Measurements from ENCODE around the gene ESR1. TPM values are rescaled to one million over a fixed set of nuclear protein-coding genes. Genes with fewer than 3 reads are reported as not detected.

The ESR1 gene
- total RNA-seq, 1 experiment from 2014 or later: 0.98 TPM

DNA sequence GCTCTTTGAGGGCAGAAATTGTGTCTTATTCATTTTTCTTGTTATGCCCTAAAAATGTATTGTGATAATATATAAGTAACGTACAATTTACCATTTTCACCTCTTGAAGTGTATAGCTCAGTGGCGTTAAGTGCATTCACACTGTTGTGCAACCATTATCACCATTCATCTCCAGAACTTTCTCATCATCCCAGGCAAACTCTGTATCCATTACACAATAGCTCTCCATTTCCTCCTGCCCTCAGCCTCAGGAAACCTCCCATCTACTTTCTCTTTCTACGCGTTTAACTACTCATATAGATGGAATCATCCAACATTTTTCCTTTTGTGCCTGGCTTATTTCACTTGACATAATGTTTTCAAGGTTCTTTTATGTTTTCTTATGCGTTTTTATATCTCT lies 184.6 kb downstream of the ESR1 start:
- Mint-ChIP-seq H3K9me3 (no peaks in the 10 kb centered on the region), H3K4me3 (no peak overlapping the region), H3K4me1 (peaks cover 8% of the 10 kb centered on the region), H3K27ac (no peak overlapping the region), H3K36me3 (no peaks in the 10 kb centered on the region), H3K27me3 (ENCODE audit: low read depth) (no peaks in the 10 kb centered on the region)
- CTCF ChIA-PET: no interaction called here
- no peak for DNase-seq (ENCODE audit: low spot score)
- TF ChIP-seq, protein P1, sequence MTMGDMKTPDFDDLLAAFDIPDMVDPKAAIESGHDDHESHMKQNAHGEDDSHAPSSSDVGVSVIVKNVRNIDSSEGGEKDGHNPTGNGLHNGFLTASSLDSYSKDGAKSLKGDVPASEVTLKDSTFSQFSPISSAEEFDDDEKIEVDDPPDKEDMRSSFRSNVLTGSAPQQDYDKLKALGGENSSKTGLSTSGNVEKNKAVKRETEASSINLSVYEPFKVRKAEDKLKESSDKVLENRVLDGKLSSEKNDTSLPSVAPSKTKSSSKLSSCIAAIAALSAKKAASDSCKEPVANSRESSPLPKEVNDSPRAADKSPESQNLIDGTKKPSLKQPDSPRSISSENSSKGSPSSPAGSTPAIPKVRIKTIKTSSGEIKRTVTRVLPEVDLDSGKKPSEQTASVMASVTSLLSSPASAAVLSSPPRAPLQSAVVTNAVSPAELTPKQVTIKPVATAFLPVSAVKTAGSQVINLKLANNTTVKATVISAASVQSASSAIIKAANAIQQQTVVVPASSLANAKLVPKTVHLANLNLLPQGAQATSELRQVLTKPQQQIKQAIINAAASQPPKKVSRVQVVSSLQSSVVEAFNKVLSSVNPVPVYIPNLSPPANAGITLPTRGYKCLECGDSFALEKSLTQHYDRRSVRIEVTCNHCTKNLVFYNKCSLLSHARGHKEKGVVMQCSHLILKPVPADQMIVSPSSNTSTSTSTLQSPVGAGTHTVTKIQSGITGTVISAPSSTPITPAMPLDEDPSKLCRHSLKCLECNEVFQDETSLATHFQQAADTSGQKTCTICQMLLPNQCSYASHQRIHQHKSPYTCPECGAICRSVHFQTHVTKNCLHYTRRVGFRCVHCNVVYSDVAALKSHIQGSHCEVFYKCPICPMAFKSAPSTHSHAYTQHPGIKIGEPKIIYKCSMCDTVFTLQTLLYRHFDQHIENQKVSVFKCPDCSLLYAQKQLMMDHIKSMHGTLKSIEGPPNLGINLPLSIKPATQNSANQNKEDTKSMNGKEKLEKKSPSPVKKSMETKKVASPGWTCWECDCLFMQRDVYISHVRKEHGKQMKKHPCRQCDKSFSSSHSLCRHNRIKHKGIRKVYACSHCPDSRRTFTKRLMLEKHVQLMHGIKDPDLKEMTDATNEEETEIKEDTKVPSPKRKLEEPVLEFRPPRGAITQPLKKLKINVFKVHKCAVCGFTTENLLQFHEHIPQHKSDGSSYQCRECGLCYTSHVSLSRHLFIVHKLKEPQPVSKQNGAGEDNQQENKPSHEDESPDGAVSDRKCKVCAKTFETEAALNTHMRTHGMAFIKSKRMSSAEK (CRISPR knock-in tag; IDR thresholded peaks at IDR 0.05; ENCODE audit: borderline replicate concordance): no peak
- TF ChIP-seq, protein P2, sequence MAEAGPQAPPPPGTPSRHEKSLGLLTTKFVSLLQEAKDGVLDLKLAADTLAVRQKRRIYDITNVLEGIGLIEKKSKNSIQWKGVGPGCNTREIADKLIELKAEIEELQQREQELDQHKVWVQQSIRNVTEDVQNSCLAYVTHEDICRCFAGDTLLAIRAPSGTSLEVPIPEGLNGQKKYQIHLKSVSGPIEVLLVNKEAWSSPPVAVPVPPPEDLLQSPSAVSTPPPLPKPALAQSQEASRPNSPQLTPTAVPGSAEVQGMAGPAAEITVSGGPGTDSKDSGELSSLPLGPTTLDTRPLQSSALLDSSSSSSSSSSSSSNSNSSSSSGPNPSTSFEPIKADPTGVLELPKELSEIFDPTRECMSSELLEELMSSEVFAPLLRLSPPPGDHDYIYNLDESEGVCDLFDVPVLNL (CRISPR knock-in tag; IDR thresholded peaks at IDR 0.05; ENCODE audit: borderline replicate concordance, low read depth): no peak
- TF ChIP-seq, protein P3, sequence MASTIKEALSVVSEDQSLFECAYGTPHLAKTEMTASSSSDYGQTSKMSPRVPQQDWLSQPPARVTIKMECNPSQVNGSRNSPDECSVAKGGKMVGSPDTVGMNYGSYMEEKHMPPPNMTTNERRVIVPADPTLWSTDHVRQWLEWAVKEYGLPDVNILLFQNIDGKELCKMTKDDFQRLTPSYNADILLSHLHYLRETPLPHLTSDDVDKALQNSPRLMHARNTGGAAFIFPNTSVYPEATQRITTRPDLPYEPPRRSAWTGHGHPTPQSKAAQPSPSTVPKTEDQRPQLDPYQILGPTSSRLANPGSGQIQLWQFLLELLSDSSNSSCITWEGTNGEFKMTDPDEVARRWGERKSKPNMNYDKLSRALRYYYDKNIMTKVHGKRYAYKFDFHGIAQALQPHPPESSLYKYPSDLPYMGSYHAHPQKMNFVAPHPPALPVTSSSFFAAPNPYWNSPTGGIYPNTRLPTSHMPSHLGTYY (CRISPR knock-in tag; IDR thresholded peaks at IDR 0.05): no peak
- TF ChIP-seq, protein P4, sequence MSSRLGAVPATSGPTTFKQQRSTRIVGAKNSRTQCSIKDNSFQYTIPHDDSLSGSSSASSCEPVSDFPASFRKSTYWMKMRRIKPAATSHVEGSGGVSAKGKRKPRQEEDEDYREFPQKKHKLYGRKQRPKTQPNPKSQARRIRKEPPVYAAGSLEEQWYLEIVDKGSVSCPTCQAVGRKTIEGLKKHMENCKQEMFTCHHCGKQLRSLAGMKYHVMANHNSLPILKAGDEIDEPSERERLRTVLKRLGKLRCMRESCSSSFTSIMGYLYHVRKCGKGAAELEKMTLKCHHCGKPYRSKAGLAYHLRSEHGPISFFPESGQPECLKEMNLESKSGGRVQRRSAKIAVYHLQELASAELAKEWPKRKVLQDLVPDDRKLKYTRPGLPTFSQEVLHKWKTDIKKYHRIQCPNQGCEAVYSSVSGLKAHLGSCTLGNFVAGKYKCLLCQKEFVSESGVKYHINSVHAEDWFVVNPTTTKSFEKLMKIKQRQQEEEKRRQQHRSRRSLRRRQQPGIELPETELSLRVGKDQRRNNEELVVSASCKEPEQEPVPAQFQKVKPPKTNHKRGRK (CRISPR knock-in tag; IDR thresholded peaks at IDR 0.05; ENCODE audit: borderline replicate concordance): no peak
- no peak for TF ChIP-seq ESRRA (CRISPR knock-in tag; IDR thresholded peaks at IDR 0.05; ENCODE audit: borderline replicate concordance)
- POLR2A ChIA-PET: no interaction called here
- ATAC-seq: no peak

DNA sequence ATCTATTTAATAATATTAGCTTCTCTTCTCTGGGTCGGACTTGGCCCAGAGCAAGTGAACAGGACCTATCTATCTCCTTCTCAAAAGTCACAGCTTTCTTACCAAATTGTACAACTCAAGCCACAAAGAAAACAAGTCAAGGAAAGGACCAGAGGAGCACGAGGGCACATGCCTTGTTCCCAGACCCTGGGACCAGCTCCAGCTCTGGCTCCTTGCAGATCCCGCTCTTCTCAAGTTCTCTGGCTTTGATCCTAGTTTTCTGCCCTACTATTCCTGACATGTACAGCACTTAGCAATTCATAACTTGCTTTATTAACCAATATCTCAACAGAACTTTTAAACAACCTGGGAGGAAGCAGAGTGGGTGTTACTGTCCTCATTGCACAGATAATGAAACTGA lies 185.9 kb downstream of the ESR1 start:
- H3K9me3 Mint-ChIP-seq: no peaks in the 10 kb centered on the region
- ATAC-seq: no peak
- ChIA-PET POLR2A (no interaction called here), CTCF (no interaction called here)
- no peaks in the 10 kb centered on the region for H3K36me3 Mint-ChIP-seq
- H3K4me3 Mint-ChIP-seq: no peak overlapping the region
- no peak for DNase-seq (ENCODE audit: low spot score)
- peaks cover 8% of the 10 kb centered on the region for H3K4me1 Mint-ChIP-seq
- no peak overlapping the region for H3K27ac Mint-ChIP-seq
- H3K27me3 Mint-ChIP-seq (ENCODE audit: low read depth): no peaks in the 10 kb centered on the region
- TF ChIP-seq ETV6 (CRISPR knock-in tag; IDR thresholded peaks at IDR 0.05) (no peak), GRHL2 (CRISPR knock-in tag; IDR thresholded peaks at IDR 0.05; ENCODE audit: insufficient replicate concordance, severe bottlenecking) (no peak), SP1 (CRISPR knock-in tag; conservative IDR thresholded peaks at IDR 0.05) (no peak), SOX15 (CRISPR knock-in tag; IDR thresholded peaks at IDR 0.05) (no peak), ZNF232 (CRISPR knock-in tag; IDR thresholded peaks at IDR 0.05) (no peak), KAT7 (CRISPR knock-in tag; IDR thresholded peaks at IDR 0.05; ENCODE audit: borderline replicate concordance) (no peak), CREM (CRISPR knock-in tag; IDR thresholded peaks at IDR 0.05) (no peak), NR1H2 (CRISPR knock-in tag; IDR thresholded peaks at IDR 0.05) (no peak)
- TF ChIP-seq, protein P5, sequence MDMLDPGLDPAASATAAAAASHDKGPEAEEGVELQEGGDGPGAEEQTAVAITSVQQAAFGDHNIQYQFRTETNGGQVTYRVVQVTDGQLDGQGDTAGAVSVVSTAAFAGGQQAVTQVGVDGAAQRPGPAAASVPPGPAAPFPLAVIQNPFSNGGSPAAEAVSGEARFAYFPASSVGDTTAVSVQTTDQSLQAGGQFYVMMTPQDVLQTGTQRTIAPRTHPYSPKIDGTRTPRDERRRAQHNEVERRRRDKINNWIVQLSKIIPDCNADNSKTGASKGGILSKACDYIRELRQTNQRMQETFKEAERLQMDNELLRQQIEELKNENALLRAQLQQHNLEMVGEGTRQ (CRISPR knock-in tag; IDR thresholded peaks at IDR 0.05): no peak
- TF ChIP-seq, protein P6, sequence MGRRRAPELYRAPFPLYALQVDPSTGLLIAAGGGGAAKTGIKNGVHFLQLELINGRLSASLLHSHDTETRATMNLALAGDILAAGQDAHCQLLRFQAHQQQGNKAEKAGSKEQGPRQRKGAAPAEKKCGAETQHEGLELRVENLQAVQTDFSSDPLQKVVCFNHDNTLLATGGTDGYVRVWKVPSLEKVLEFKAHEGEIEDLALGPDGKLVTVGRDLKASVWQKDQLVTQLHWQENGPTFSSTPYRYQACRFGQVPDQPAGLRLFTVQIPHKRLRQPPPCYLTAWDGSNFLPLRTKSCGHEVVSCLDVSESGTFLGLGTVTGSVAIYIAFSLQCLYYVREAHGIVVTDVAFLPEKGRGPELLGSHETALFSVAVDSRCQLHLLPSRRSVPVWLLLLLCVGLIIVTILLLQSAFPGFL (CRISPR knock-in tag; IDR thresholded peaks at IDR 0.05; ENCODE audit: borderline replicate concordance): no peak
- TF ChIP-seq, protein P7, sequence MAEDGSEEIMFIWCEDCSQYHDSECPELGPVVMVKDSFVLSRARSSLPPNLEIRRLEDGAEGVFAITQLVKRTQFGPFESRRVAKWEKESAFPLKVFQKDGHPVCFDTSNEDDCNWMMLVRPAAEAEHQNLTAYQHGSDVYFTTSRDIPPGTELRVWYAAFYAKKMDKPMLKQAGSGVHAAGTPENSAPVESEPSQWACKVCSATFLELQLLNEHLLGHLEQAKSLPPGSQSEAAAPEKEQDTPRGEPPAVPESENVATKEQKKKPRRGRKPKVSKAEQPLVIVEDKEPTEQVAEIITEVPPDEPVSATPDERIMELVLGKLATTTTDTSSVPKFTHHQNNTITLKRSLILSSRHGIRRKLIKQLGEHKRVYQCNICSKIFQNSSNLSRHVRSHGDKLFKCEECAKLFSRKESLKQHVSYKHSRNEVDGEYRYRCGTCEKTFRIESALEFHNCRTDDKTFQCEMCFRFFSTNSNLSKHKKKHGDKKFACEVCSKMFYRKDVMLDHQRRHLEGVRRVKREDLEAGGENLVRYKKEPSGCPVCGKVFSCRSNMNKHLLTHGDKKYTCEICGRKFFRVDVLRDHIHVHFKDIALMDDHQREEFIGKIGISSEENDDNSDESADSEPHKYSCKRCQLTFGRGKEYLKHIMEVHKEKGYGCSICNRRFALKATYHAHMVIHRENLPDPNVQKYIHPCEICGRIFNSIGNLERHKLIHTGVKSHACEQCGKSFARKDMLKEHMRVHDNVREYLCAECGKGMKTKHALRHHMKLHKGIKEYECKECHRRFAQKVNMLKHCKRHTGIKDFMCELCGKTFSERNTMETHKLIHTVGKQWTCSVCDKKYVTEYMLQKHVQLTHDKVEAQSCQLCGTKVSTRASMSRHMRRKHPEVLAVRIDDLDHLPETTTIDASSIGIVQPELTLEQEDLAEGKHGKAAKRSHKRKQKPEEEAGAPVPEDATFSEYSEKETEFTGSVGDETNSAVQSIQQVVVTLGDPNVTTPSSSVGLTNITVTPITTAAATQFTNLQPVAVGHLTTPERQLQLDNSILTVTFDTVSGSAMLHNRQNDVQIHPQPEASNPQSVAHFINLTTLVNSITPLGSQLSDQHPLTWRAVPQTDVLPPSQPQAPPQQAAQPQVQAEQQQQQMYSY (CRISPR knock-in tag; IDR thresholded peaks at IDR 0.05): no peak
- TF ChIP-seq, protein P8, sequence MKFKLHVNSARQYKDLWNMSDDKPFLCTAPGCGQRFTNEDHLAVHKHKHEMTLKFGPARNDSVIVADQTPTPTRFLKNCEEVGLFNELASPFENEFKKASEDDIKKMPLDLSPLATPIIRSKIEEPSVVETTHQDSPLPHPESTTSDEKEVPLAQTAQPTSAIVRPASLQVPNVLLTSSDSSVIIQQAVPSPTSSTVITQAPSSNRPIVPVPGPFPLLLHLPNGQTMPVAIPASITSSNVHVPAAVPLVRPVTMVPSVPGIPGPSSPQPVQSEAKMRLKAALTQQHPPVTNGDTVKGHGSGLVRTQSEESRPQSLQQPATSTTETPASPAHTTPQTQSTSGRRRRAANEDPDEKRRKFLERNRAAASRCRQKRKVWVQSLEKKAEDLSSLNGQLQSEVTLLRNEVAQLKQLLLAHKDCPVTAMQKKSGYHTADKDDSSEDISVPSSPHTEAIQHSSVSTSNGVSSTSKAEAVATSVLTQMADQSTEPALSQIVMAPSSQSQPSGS (CRISPR knock-in tag; IDR thresholded peaks at IDR 0.05; ENCODE audit: borderline replicate concordance, low read depth): no peak
